Measurements from ENCODE around the gene KDM4F.

DNA sequence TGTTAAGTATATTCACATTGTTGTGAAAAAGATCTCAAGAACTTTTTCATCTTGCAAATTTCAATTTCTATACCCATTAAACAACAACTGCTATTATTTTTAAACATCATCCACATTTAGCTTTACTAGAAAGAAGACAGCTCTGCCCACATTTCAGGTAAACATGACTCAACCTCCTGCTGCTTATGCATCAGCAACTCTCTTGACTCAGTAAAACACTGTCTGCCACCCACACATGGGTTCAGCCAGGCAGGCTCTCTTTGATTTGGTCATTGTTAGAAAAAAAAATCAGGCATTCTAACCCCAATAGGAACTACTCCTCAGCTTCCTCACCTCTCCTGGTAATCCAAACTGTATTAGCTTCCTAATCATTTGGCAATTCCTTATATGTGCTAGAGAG lies 35.3 kb downstream of the KDM4F start:
- TF ChIP-seq, protein P1, sequence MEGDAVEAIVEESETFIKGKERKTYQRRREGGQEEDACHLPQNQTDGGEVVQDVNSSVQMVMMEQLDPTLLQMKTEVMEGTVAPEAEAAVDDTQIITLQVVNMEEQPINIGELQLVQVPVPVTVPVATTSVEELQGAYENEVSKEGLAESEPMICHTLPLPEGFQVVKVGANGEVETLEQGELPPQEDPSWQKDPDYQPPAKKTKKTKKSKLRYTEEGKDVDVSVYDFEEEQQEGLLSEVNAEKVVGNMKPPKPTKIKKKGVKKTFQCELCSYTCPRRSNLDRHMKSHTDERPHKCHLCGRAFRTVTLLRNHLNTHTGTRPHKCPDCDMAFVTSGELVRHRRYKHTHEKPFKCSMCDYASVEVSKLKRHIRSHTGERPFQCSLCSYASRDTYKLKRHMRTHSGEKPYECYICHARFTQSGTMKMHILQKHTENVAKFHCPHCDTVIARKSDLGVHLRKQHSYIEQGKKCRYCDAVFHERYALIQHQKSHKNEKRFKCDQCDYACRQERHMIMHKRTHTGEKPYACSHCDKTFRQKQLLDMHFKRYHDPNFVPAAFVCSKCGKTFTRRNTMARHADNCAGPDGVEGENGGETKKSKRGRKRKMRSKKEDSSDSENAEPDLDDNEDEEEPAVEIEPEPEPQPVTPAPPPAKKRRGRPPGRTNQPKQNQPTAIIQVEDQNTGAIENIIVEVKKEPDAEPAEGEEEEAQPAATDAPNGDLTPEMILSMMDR (IDR thresholded peaks at IDR 0.05), result no peak
- TF ChIP-seq POLR2A (IDR thresholded peaks at IDR 0.05), result no peak

Data from body of pancreas (tissue), 4 donors.